Fibroblast of the aortic adventitia (primary cell): ENCODE measurements around the gene MINDY2. TPM values are rescaled to one million over a fixed set of nuclear protein-coding genes. Genes with fewer than 3 reads are reported as not detected.

Source experiments
- DNase-seq: peaks from one replicate; pipeline ENCODE4 v3.0.0-alpha.2; 2010; ENCODE audit warnings: low read depth
- H3K4me3 ChIP-seq: 2 replicates; pipeline ENCODE4 v1.5.1; 2011; ENCODE audit warnings: low read depth, mild to moderate bottlenecking, control low read depth, low read length, moderate library complexity
- CTCF ChIP-seq: IDR thresholded peaks from 2 replicates; pipeline ENCODE4 v1.5.1; 2011; ENCODE audit warnings: mild to moderate bottlenecking, low read length, control low read depth, inconsistent platforms; ENCODE audit not compliant: insufficient read depth
- total RNA-seq: library from RNA; depleted of rRNA; stranded (reverse); fragments of >200 nt; gene quantifications from 2 replicates; pipeline ENCODE4 v1.2.3, GENCODE V29; 2012; ENCODE audit warnings: low replicate concordance

The MINDY2 gene
- total RNA-seq, 1 donor: 25.8 TPM

- TF ChIP-seq CTCF: no peak
- DNase-seq: peak; percentile 71
- H3K4me3 ChIP-seq: no peak overlapping the region
Measured at GRCh38 chr15:58742022-58742813, 28.9 kb upstream of the MINDY2 start.

- H3K4me3 ChIP-seq: no peak overlapping the region
- DNase-seq: no peak
- no peak for TF ChIP-seq CTCF
Measured at GRCh38 chr15:58742819-58743502, 28.1 kb upstream of the MINDY2 start.

- no peak for TF ChIP-seq CTCF
- DNase-seq: no peak
- peak overlapping the region; percentile 40 for H3K4me3 ChIP-seq
Measured at GRCh38 chr15:58746174-58746573, 24.9 kb upstream of the MINDY2 start.

- DNase-seq: peak; percentile 22
- peak overlapping the region; percentile 87 for H3K4me3 ChIP-seq
- TF ChIP-seq CTCF: no peak
Measured at GRCh38 chr15:58748040-58748851, 22.9 kb upstream of the MINDY2 start.

GRCh38 chr15:58748852-58749531 is 22.1 kb upstream of the MINDY2 start:
- DNase-seq: peak; percentile 30

More at GRCh38 chr15:58748852-58749531, 22.1 kb upstream of the MINDY2 start:
- peak overlapping the region; percentile 87 for H3K4me3 ChIP-seq
- TF ChIP-seq CTCF: no peak
